DND-41 (cell line): ENCODE results near the gene SNCG.

Experiments
- EZH2 ChIP-seq: IDR thresholded peaks from 3 replicates; pipeline ENCODE4 v1.6.1; 2012; ENCODE audit warnings: borderline replicate concordance, low read depth, mild to moderate bottlenecking, moderate library complexity, low read length, inconsistent platforms; ENCODE audit not compliant: severe bottlenecking
- TF ChIP-seq, protein P1 (sequence below): IDR thresholded peaks from 2 replicates; pipeline ENCODE4 v1.5.1; 2012; ENCODE audit warnings: borderline replicate concordance, low read length, moderate library complexity, mild to moderate bottlenecking; ENCODE audit not compliant: poor library complexity, severe bottlenecking; ENCODE audit errors: extremely low read depth

DNA sequence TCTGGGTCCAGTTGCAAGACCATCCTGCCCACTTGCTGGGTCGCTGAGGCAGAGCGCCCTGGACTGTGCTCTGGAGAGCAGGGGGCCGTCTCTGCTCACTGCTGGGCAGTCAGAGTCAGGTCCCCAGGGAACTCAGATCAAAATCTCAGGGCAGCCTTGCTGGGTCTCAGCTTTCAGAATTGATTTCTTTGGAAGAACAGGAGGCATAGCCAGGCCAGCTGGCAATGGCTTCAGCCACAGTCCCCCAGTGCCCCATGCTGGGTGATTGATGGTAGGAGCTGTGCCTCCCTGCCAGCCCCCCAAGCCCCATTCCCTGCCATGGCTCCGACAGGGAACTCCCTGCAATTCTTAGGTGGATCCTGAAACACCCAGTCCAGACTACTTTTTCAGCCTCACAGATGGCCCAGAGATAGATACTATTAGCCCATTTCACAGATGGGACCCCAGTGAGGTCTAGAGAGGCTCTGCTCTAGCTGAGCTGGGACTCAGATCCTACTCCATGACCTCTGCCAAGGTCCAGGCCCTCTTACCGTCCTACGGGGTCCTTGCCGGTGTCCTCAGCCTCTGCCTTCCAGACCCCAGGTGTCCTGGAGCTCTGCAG lies 1.5 kb upstream of the SNCG start:
- TF ChIP-seq, protein P1, sequence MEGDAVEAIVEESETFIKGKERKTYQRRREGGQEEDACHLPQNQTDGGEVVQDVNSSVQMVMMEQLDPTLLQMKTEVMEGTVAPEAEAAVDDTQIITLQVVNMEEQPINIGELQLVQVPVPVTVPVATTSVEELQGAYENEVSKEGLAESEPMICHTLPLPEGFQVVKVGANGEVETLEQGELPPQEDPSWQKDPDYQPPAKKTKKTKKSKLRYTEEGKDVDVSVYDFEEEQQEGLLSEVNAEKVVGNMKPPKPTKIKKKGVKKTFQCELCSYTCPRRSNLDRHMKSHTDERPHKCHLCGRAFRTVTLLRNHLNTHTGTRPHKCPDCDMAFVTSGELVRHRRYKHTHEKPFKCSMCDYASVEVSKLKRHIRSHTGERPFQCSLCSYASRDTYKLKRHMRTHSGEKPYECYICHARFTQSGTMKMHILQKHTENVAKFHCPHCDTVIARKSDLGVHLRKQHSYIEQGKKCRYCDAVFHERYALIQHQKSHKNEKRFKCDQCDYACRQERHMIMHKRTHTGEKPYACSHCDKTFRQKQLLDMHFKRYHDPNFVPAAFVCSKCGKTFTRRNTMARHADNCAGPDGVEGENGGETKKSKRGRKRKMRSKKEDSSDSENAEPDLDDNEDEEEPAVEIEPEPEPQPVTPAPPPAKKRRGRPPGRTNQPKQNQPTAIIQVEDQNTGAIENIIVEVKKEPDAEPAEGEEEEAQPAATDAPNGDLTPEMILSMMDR, result no peak
- TF ChIP-seq EZH2, result no peak
